Measurements from ENCODE around the gene ICE2.

The ICE2 gene

GRCh38 chr15:60420203-60420716 is 58.7 kb downstream of the ICE2 start:
- DNase-seq (ENCODE audit: low read depth in 1 of 2, low spot score in 1 of 2) = no peak
- H3K27ac ChIP-seq (replicated peaks) = no peak overlapping the region
- TF ChIP-seq GABPA (IDR thresholded peaks at IDR 0.05; ENCODE audit: low read depth) (no peak), SPI1 (IDR thresholded peaks at IDR 0.05; ENCODE audit: borderline replicate concordance, low read depth) (no peak), REST (IDR thresholded peaks at IDR 0.05; ENCODE audit: insufficient replicate concordance, low read depth) (no peak), CTCF (IDR thresholded peaks at IDR 0.05; ENCODE audit: insufficient read depth, low read length) (no peak), POLR2AphosphoS5 (IDR thresholded peaks at IDR 0.05; ENCODE audit: low read depth) (no peak)
- no peak overlapping the region for H3K4me3 ChIP-seq (replicated peaks; ENCODE audit: insufficient read depth, low read length)
- no peaks in the 10 kb centered on the region for H3K27me3 ChIP-seq (ENCODE audit: insufficient read depth, poor library complexity, severe bottlenecking)

GRCh38 chr15:60419753-60420152 is 59.2 kb downstream of the ICE2 start:
- TF ChIP-seq SPI1 (IDR thresholded peaks at IDR 0.05; ENCODE audit: borderline replicate concordance, low read depth) (no peak), POLR2AphosphoS5 (IDR thresholded peaks at IDR 0.05; ENCODE audit: low read depth) (no peak), CTCF (IDR thresholded peaks at IDR 0.05; ENCODE audit: insufficient read depth, low read length) (no peak), GABPA (IDR thresholded peaks at IDR 0.05; ENCODE audit: low read depth) (no peak), REST (IDR thresholded peaks at IDR 0.05; ENCODE audit: insufficient replicate concordance, low read depth) (no peak)
- Histone ChIP-seq H3K27ac (replicated peaks) (no peak overlapping the region), H3K4me3 (replicated peaks; ENCODE audit: insufficient read depth, low read length) (no peak overlapping the region), H3K27me3 (ENCODE audit: insufficient read depth, poor library complexity, severe bottlenecking) (no peaks in the 10 kb centered on the region)
- DNase-seq (ENCODE audit: low read depth in 1 of 2, low spot score in 1 of 2) = no peak

- DNase-seq (ENCODE audit: low read depth in 1 of 2, low spot score in 1 of 2) = no peak
- peak; percentile 26; the same call in 1 of the 2 replicates for TF ChIP-seq SPI1 (IDR thresholded peaks at IDR 0.05; ENCODE audit: borderline replicate concordance, low read depth)
- TF ChIP-seq GABPA (IDR thresholded peaks at IDR 0.05; ENCODE audit: low read depth) = no peak
- H3K4me3 ChIP-seq (replicated peaks; ENCODE audit: insufficient read depth, low read length) = no peak overlapping the region
- H3K27ac ChIP-seq (replicated peaks) = no peak overlapping the region
- H3K27me3 ChIP-seq (ENCODE audit: insufficient read depth, poor library complexity, severe bottlenecking) = no peaks in the 10 kb centered on the region
Observed at GRCh38 chr15:60418096-60418495, 60.8 kb downstream of the ICE2 start.

GRCh38 chr15:60417112-60417511 is 61.8 kb downstream of the ICE2 start:
- no peak for DNase-seq (ENCODE audit: low read depth in 1 of 2, low spot score in 1 of 2)
- TF ChIP-seq POLR2AphosphoS5 (IDR thresholded peaks at IDR 0.05; ENCODE audit: low read depth) (no peak), GABPA (IDR thresholded peaks at IDR 0.05; ENCODE audit: low read depth) (no peak), SPI1 (IDR thresholded peaks at IDR 0.05; ENCODE audit: borderline replicate concordance, low read depth) (no peak), REST (IDR thresholded peaks at IDR 0.05; ENCODE audit: insufficient replicate concordance, low read depth) (no peak), CTCF (IDR thresholded peaks at IDR 0.05; ENCODE audit: insufficient read depth, low read length) (no peak)
- Histone ChIP-seq H3K4me3 (replicated peaks; ENCODE audit: insufficient read depth, low read length) (no peak overlapping the region), H3K27ac (replicated peaks) (no peak overlapping the region), H3K27me3 (ENCODE audit: insufficient read depth, poor library complexity, severe bottlenecking) (no peaks in the 10 kb centered on the region)

Data from HL-60 (cell line).